Glutamatergic neuron (in vitro differentiated cells): ENCODE results near the gene RPL10. TPM values are rescaled to one million over a fixed set of nuclear protein-coding genes. Genes with fewer than 3 reads are reported as not detected.
A peak's percentile ranks its signal among the peaks of the same experiment; 100 is the strongest.

Experiments used
- DNase-seq: peaks from one replicate; pipeline ENCODE4 v3.0.0; 2022
- H3K27ac Mint-ChIP-seq: one replicate; pipeline ENCODE4 v1.8.0; 2020; ENCODE audit warnings: mild to moderate bottlenecking, mixed read lengths, inconsistent platforms; ENCODE audit not compliant: unreplicated experiment
- H3K27me3 Mint-ChIP-seq: one replicate; pipeline ENCODE4 v1.8.0; 2020; ENCODE audit warnings: mild to moderate bottlenecking, moderate library complexity, mixed read lengths, inconsistent platforms; ENCODE audit not compliant: unreplicated experiment
- H3K36me3 Mint-ChIP-seq: one replicate; pipeline ENCODE4 v1.8.0; 2020; ENCODE audit warnings: mild to moderate bottlenecking, mixed read lengths, inconsistent platforms; ENCODE audit not compliant: unreplicated experiment
- H3K4me1 Mint-ChIP-seq: one replicate; pipeline ENCODE4 v1.8.0; 2020; ENCODE audit warnings: mild to moderate bottlenecking, low read depth, mixed read lengths, inconsistent platforms; ENCODE audit not compliant: unreplicated experiment
- H3K4me3 Mint-ChIP-seq: one replicate; pipeline ENCODE4 v1.8.0; 2020; ENCODE audit warnings: mild to moderate bottlenecking, mixed read lengths, inconsistent platforms; ENCODE audit not compliant: unreplicated experiment
- H3K9me3 Mint-ChIP-seq: one replicate; pipeline ENCODE4 v1.8.0; 2020; ENCODE audit warnings: mild to moderate bottlenecking, moderate library complexity, mixed read lengths, inconsistent platforms; ENCODE audit not compliant: unreplicated experiment
- total RNA-seq: library from RNA; stranded (reverse); fragmentation: NEBNext Ultra II Directional; extraction: Animal tissue kit (Norgen Biotek cat#: 25700); gene quantifications from one replicate; pipeline ENCODE4 v1.2.1, GENCODE V29; 2021; ENCODE audit not compliant: unreplicated experiment
- TF ChIP-seq, protein P1 (sequence below): fragments of 200-600 bp; sonication (generic); IDR thresholded peaks from one replicate; pipeline ENCODE4 v1.5.0; 2021; ENCODE audit not compliant: partially characterized antibody, unreplicated experiment

The RPL10 gene
- total RNA-seq, 1 donor from 2014 or later, result 1,779 TPM

DNA sequence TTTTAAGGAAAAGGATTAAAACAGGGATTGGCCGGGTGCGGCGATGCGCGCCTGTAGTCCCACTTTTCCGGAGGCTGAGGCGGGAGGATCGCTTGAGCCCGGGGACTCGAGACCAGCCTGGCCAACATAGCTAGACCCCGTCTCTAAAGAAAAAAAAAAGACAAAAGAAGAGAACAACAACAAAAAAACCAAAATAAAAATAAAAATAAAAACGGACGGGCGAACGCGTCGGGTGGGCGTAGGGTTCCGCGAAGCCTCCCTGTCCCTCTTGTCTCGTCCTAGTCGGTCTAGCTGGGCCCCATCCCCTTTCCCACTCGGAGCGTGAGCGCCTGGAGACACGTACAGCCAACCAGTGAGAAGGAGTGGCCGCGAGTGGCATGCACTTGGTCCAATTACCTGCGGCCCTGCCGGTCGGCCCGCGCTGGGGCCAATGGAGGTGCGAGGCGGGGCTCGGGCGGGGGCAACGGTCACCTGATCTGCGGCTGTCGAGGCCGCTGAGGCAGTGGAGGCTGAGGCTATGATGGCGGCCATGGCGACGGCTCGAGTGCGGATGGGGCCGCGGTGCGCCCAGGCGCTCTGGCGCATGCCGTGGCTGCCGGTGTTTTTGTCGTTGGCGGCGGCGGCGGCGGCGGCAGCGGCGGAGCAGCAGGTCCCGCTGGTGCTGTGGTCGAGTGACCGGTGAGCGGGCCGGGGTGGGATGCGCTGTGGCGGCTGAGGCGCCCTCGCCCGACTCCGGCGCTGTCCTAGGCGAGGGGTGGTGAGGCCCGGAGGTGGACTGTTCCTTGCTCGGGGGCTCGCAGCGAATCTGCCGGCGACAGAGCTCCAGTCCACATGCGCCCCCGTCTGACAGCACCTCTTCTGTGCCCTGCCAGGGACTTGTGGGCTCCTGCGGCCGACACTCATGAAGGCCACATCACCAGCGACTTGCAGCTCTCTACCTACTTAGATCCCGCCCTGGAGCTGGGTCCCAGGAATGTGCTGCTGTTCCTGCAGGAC, 30.3 kb downstream of the RPL10 start, which contains the start of gene ATP6AP1:
Gene ATP6AP1, plus strand, starts transcription at position 502 of the 996 bp plus-strand sequence. Its CDS starts 16 bp downstream, at position 518.
- Mint-ChIP-seq H3K27ac (peak within 1 kb of the TSS; percentile 76), H3K9me3 (peaks cover 8% of the 10 kb centered on the region), H3K36me3 (no peaks in the 10 kb centered on the region), H3K27me3 (peaks cover 4% of the 10 kb centered on the region), H3K4me1 (peaks cover 7% of the 10 kb centered on the region), H3K4me3 (peak within 1 kb of the TSS; percentile 87)
- TF ChIP-seq, protein P1, sequence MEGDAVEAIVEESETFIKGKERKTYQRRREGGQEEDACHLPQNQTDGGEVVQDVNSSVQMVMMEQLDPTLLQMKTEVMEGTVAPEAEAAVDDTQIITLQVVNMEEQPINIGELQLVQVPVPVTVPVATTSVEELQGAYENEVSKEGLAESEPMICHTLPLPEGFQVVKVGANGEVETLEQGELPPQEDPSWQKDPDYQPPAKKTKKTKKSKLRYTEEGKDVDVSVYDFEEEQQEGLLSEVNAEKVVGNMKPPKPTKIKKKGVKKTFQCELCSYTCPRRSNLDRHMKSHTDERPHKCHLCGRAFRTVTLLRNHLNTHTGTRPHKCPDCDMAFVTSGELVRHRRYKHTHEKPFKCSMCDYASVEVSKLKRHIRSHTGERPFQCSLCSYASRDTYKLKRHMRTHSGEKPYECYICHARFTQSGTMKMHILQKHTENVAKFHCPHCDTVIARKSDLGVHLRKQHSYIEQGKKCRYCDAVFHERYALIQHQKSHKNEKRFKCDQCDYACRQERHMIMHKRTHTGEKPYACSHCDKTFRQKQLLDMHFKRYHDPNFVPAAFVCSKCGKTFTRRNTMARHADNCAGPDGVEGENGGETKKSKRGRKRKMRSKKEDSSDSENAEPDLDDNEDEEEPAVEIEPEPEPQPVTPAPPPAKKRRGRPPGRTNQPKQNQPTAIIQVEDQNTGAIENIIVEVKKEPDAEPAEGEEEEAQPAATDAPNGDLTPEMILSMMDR, result no peak
- peak; percentile 90 for DNase-seq

DNA sequence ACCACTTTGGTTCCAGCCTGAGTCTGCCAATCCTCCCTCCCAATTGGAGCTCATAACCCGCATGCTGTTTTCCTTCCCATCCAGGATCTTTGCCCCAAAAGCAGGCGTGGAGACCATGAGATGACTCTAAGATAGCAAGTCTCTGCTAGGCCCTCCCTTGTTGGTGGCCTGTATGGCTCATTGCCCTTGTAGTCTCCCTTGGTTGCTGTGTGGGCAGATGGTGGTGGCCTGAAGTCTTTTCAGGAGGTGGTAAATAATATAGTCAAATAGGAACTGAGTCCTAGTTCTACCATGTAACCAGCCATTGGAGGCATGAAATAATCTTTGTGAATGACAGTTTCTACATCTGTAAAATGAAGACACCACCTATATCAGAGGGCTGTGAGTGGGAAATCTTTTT, 31.5 kb downstream of the RPL10 start:
- TF ChIP-seq, protein P1, result no peak
- peaks cover 8% of the 10 kb centered on the region for H3K9me3 Mint-ChIP-seq
- no peaks in the 10 kb centered on the region for H3K36me3 Mint-ChIP-seq
- H3K4me1 Mint-ChIP-seq, result peaks cover 7% of the 10 kb centered on the region
- peak overlapping the region; percentile 87 for H3K4me3 Mint-ChIP-seq
- no peak for DNase-seq
- peaks cover 4% of the 10 kb centered on the region for H3K27me3 Mint-ChIP-seq
- H3K27ac Mint-ChIP-seq, result no peak overlapping the region

DNA sequence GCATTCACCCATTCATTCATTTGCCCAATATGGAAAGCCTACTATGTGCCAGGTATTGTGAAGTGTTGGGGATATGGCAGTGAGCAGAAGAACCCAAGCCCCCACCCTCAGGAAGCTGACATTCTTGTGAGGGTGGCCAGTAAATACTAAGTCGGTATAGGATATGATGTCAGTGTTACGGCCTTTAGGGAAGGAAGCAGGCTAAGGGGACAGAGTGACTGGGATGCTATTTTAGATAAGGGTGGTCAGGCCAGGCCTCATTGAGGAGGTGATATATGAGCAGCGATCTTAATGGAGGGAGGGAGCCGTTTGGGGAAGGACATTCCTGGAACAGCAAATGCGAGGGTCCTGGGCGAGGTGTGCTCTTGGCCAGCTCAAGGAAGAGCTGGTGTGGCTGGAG, 32.3 kb downstream of the RPL10 start:
- H3K27ac Mint-ChIP-seq, result peak overlapping the region; percentile 55

DNA sequence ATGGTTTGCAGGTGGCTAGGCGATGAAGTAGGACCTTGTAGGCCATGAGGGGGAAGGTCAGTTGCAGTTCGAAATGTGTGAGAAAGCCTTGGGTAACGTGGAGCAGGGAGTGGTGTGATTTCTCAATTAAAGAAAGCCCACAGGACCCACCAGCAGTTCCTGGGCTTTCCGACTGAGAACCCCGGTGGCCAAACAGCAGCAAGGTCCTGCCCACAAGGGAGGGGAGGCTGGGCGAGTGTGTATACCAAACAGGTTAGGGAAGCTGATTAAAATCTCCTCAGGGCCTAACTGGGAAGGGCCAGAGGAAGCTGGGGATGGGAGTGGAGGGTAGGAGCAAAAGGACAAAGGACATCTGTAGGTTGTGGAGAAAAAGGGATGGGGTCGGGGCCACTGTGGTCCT, 32.7 kb downstream of the RPL10 start:
- peaks cover 8% of the 10 kb centered on the region for H3K9me3 Mint-ChIP-seq
- peak overlapping the region; percentile 84 for H3K4me3 Mint-ChIP-seq
- no peak for DNase-seq
- peaks cover 10% of the 10 kb centered on the region for H3K4me1 Mint-ChIP-seq
- H3K27me3 Mint-ChIP-seq, result peaks cover 4% of the 10 kb centered on the region
- H3K27ac Mint-ChIP-seq, result peak overlapping the region; percentile 55
- TF ChIP-seq, protein P1, result no peak
- H3K36me3 Mint-ChIP-seq, result no peaks in the 10 kb centered on the region

More for the DNA sequence above, 32.3 kb downstream of the RPL10 start:
- TF ChIP-seq, protein P1, result no peak
- Mint-ChIP-seq H3K36me3 (no peaks in the 10 kb centered on the region), H3K27me3 (peaks cover 4% of the 10 kb centered on the region), H3K4me3 (peak overlapping the region; percentile 84), H3K9me3 (peaks cover 8% of the 10 kb centered on the region), H3K4me1 (peaks cover 7% of the 10 kb centered on the region)
- no peak for DNase-seq

DNA sequence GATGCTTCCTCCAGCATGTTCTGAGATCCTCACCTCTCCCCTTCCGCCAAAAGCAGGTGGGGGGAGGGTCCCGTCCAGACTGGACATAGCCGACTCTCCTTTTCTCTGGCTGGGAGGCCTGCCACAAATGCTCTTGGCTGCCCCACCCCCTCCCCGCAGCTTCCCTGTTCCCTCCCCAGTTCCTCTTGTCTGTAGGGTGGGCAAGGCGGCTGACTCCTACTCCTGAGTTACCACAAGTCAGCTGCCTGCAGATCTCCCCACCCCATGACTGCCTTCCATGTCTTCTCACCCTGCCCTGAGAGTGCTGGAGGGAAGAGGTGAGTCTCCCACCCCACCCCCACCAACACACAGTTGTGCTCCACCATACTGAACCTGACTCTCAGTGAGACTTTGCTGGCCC, 33.2 kb downstream of the RPL10 start:
- Mint-ChIP-seq H3K4me3 (no peak overlapping the region), H3K27ac (no peak overlapping the region), H3K36me3 (no peaks in the 10 kb centered on the region), H3K4me1 (peaks cover 11% of the 10 kb centered on the region), H3K27me3 (peaks cover 7% of the 10 kb centered on the region), H3K9me3 (peaks cover 12% of the 10 kb centered on the region)
- DNase-seq, result no peak
- TF ChIP-seq, protein P1, result no peak
